Smooth muscle cell (in vitro differentiated cells): Measurements from ENCODE around the gene HNRNPU. TPM values are rescaled to one million over a fixed set of nuclear protein-coding genes. Genes with fewer than 3 reads are reported as not detected.

Source experiments
- DNase-seq: peaks from one replicate; lab custom pipeline; 2025; ENCODE audit not compliant: unreplicated experiment; lab: John Stamatoyannopoulos, UW
- H2AFZ ChIP-seq: fragments of 200-600 bp; sonication (generic); 2 replicates; pipeline ENCODE4 v1.6.0; 2016; ENCODE audit warnings: antibody characterized with exemption, low read depth, mild to moderate bottlenecking
- H3F3A ChIP-seq: fragments of 200-600 bp; sonication (generic); 2 replicates; pipeline ENCODE4 v1.6.0; 2017; ENCODE audit warnings: antibody characterized with exemption, low read depth
- H3K27ac ChIP-seq: fragments of 200-600 bp; sonication (generic); 2 replicates; pipeline ENCODE4 v1.5.1; 2016; ENCODE audit warnings: low read depth, mild to moderate bottlenecking
- H3K27me3 ChIP-seq: fragments of 200-600 bp; sonication (generic); 2 replicates; pipeline ENCODE4 v1.6.1; 2016; ENCODE audit warnings: low read depth, mild to moderate bottlenecking
- H3K36me3 ChIP-seq: fragments of 200-600 bp; sonication (generic); 2 replicates; pipeline ENCODE4 v1.5.1; 2016; ENCODE audit warnings: low read depth
- H3K4me1 ChIP-seq: fragments of 200-600 bp; sonication (generic); 2 replicates; pipeline ENCODE4 v1.5.1; 2016; ENCODE audit warnings: low read depth
- H3K4me2 ChIP-seq: fragments of 200-600 bp; sonication (generic); 2 replicates; pipeline ENCODE4 v1.6.0; 2016; ENCODE audit warnings: mild to moderate bottlenecking
- H3K4me3 ChIP-seq: fragments of 200-600 bp; sonication (generic); 2 replicates; pipeline ENCODE4 v1.5.1; 2016; ENCODE audit warnings: mild to moderate bottlenecking
- H3K79me2 ChIP-seq: fragments of 200-600 bp; sonication (generic); 2 replicates; pipeline ENCODE4 v1.6.0; 2016; ENCODE audit warnings: low read depth, mild to moderate bottlenecking
- H3K9ac ChIP-seq: fragments of 200-600 bp; sonication (generic); 2 replicates; pipeline ENCODE4 v1.6.0; 2016; ENCODE audit warnings: low read depth
- H3K9me3 ChIP-seq: fragments of 200-600 bp; sonication (generic); replicated peaks from 2 replicates; pipeline ENCODE4 v1.5.1; 2016; ENCODE audit warnings: low read depth
- H4K20me1 ChIP-seq: fragments of 200-600 bp; sonication (generic); 2 replicates; pipeline ENCODE4 v1.6.0; 2016; ENCODE audit warnings: low read depth
- CTCF ChIP-seq: fragments of 200-600 bp; sonication (generic); IDR thresholded peaks from 2 replicates; pipeline ENCODE4 v1.5.1; 2017; ENCODE audit warnings: borderline replicate concordance, mild to moderate bottlenecking, antibody characterized with exemption; ENCODE audit not compliant: insufficient read depth, poor library complexity, severe bottlenecking
- WGBS: methylation state at CpG from one replicate; pipeline ENCODE4 v1.1.7; 2016; ENCODE audit warnings: low lambda C conversion rate; 5-methylcytosine and 5-hydroxymethylcytosine counted together
- polyA plus RNA-seq: library from polyadenylated mRNA; unstranded; fragments of >200 nt; fragmentation: Nextera tagmentation; extraction: Ambion mirVana; gene quantifications from 2 replicates; pipeline ENCODE4 v1.2.1, GENCODE V29; 2016
- total RNA-seq: library from RNA; depleted of rRNA; stranded (reverse); fragments of >200 nt; gene quantifications from 2 replicates; pipeline ENCODE4 v1.2.3, GENCODE V29; 2014

HNRNPU gene
- total and polyA plus RNA-seq, 2 experiments from 2014 or later, result 198 to 286 TPM

- Histone ChIP-seq H3K4me2 (no peak overlapping the region), H2AFZ (no peak overlapping the region), H3K36me3 (no peaks in the 10 kb centered on the region), H3K27me3 (no peaks in the 10 kb centered on the region), H3K9ac (no peak overlapping the region), H4K20me1 (no peaks in the 10 kb centered on the region), H3K4me1 (peaks cover 5% of the 10 kb centered on the region), H3K9me3 (no peaks in the 10 kb centered on the region), H3K79me2 (no peaks in the 10 kb centered on the region), H3K27ac (no peak overlapping the region), H3F3A (no peaks in the 10 kb centered on the region), H3K4me3 (no peak overlapping the region)
- no peak for DNase-seq
- no peak for TF ChIP-seq CTCF
- WGBS, result 94% methylated on average over 8 of the region's 8 CpGs
Observed at GRCh38 chr1:244876228-244876910, 12.0 kb upstream of the HNRNPU start.

DNA sequence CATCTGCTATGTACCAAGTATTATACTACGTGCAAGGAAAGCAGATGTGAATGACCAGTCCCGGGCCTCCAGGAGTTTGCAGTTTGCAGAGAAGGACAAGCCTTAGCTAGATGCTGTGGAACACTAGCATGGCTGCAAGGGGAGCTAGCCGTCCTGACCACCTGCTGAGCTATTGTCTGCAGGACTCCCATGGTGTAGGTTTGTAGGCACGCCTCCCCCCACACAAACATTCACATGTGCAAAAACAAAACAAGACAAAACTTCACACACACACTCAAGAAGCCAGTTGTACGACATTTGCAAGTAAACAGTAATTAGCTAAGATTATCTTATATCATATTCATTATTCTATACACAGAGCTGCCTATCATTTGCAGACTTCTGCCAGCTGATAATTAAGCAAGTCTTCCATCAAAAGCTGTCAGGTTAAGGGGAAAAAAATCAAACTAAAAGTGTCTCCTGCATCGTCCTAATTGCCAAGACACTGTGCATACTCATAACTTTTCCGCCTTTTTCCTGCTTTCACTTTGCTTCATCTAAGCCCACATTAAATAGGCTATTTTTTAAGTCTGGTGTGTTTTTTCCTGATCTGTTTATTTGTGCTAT is 10.7 kb upstream of the HNRNPU start:
- H2AFZ ChIP-seq, result no peak overlapping the region
- 85% methylated on average over 7 of the region's 7 CpGs for WGBS

GRCh38 chr1:244869950-244870349 is 5.6 kb upstream of the HNRNPU start:
- H3K79me2 ChIP-seq, result no peaks in the 10 kb centered on the region
- H3K27ac ChIP-seq, result no peak overlapping the region
- H3K36me3 ChIP-seq, result no peaks in the 10 kb centered on the region
- peaks cover 20% of the 10 kb centered on the region for H3K4me1 ChIP-seq
- no peak overlapping the region for H2AFZ ChIP-seq
- 97% methylated on average over 4 of the region's 4 CpGs for WGBS
- no peak overlapping the region for H3K9ac ChIP-seq
- no peak overlapping the region for H3K4me3 ChIP-seq
- H3K4me2 ChIP-seq, result no peak overlapping the region
- no peak for TF ChIP-seq CTCF
- DNase-seq, result no peak
- H4K20me1 ChIP-seq, result no peaks in the 10 kb centered on the region
- H3K27me3 ChIP-seq, result no peaks in the 10 kb centered on the region
- no peaks in the 10 kb centered on the region for H3K9me3 ChIP-seq
- H3F3A ChIP-seq, result peaks cover 14% of the 10 kb centered on the region

More for the DNA sequence above, 10.7 kb upstream of the HNRNPU start:
- DNase-seq, result no peak
- no peaks in the 10 kb centered on the region for H3K36me3 ChIP-seq
- peaks cover 5% of the 10 kb centered on the region for H3K4me1 ChIP-seq
- no peaks in the 10 kb centered on the region for H4K20me1 ChIP-seq
- no peaks in the 10 kb centered on the region for H3K79me2 ChIP-seq
- no peak overlapping the region for H3K4me3 ChIP-seq
- H3K27me3 ChIP-seq, result no peaks in the 10 kb centered on the region
- TF ChIP-seq CTCF, result no peak
- no peak overlapping the region for H3K27ac ChIP-seq
- H3K9me3 ChIP-seq, result no peaks in the 10 kb centered on the region
- no peak overlapping the region for H3K9ac ChIP-seq
- no peaks in the 10 kb centered on the region for H3F3A ChIP-seq
- H3K4me2 ChIP-seq, result no peak overlapping the region
